Astrocyte (in vitro differentiated cells and primary cell): ENCODE measurements around the gene LYRM4. TPM values are rescaled to one million over a fixed set of nuclear protein-coding genes. Genes with fewer than 3 reads are reported as not detected.
A peak's percentile ranks its signal among the peaks of the same experiment; 100 is the strongest.

ENCODE experiments used
- DNase-seq: peaks from one replicate; pipeline ENCODE4 v3.0.0-alpha.2; 2010; ENCODE audit warnings: low read depth
- FAIRE-seq: peaks from 2 replicates; lab custom pipeline; 2011; peaks lifted over from hg19 to GRCh38; lab: Jason Lieb, UNC
- H2AFZ ChIP-seq: 2 replicates; pipeline ENCODE4 v1.6.0; 2012; ENCODE audit warnings: low read depth, low read length, inconsistent platforms
- H3K27ac ChIP-seq: 2 replicates; pipeline ENCODE4 v1.5.1; 2011; ENCODE audit warnings: low read depth, low read length, inconsistent platforms
- H3K27me3 ChIP-seq: 2 replicates; pipeline ENCODE4 v1.6.0; 2011; ENCODE audit warnings: low read length, inconsistent platforms; ENCODE audit not compliant: insufficient read depth
- H3K36me3 ChIP-seq: 2 replicates; pipeline ENCODE4 v1.5.1; 2011; ENCODE audit warnings: low read length, inconsistent platforms; ENCODE audit not compliant: insufficient read depth
- H3K4me1 ChIP-seq: 2 replicates; pipeline ENCODE4 v1.5.1; 2011; ENCODE audit warnings: low read length, inconsistent platforms; ENCODE audit not compliant: insufficient read depth
- H3K4me2 ChIP-seq: 2 replicates; pipeline ENCODE4 v1.6.0; 2012; ENCODE audit warnings: low read length, inconsistent platforms
- H3K4me3 ChIP-seq: 2 replicates; pipeline ENCODE4 v1.5.1; 2011; ENCODE audit warnings: low read depth, mild to moderate bottlenecking, low read length, inconsistent platforms; ENCODE audit not compliant: insufficient read depth
- H3K79me2 ChIP-seq: 2 replicates; pipeline ENCODE4 v1.6.0; 2012; ENCODE audit warnings: mild to moderate bottlenecking, low read length, inconsistent platforms; ENCODE audit not compliant: insufficient read depth
- H3K9ac ChIP-seq: 2 replicates; pipeline ENCODE4 v1.6.0; 2012; ENCODE audit warnings: mild to moderate bottlenecking, low read length, inconsistent platforms
- H3K9me3 ChIP-seq: 2 replicates; pipeline ENCODE4 v1.5.1; 2012; ENCODE audit warnings: low read depth, mild to moderate bottlenecking, low read length, inconsistent platforms; ENCODE audit not compliant: insufficient read depth
- H4K20me1 ChIP-seq: 2 replicates; pipeline ENCODE4 v1.6.0; 2012; ENCODE audit warnings: low read length, inconsistent platforms; ENCODE audit not compliant: insufficient read depth
- H3K27ac Mint-ChIP-seq: one replicate; pipeline ENCODE4 v1.8.0; 2021; ENCODE audit warnings: mild to moderate bottlenecking, mixed read lengths; ENCODE audit not compliant: unreplicated experiment
- H3K27me3 Mint-ChIP-seq: one replicate; pipeline ENCODE4 v1.8.0; 2021; ENCODE audit warnings: low read depth, mixed read lengths; ENCODE audit not compliant: unreplicated experiment
- H3K36me3 Mint-ChIP-seq: one replicate; pipeline ENCODE4 v1.8.0; 2021; ENCODE audit warnings: low read depth, mixed read lengths; ENCODE audit not compliant: unreplicated experiment
- H3K4me1 Mint-ChIP-seq: one replicate; pipeline ENCODE4 v1.8.0; 2021; ENCODE audit warnings: low read depth, mixed read lengths; ENCODE audit not compliant: unreplicated experiment
- H3K4me3 Mint-ChIP-seq: one replicate; pipeline ENCODE4 v1.8.0; 2021; ENCODE audit warnings: mild to moderate bottlenecking, moderate library complexity, mixed read lengths; ENCODE audit not compliant: unreplicated experiment
- H3K9me3 Mint-ChIP-seq: one replicate; pipeline ENCODE4 v1.8.0; 2021; ENCODE audit warnings: mild to moderate bottlenecking, mixed read lengths; ENCODE audit not compliant: unreplicated experiment
- CTCF ChIP-seq: IDR thresholded peaks from 2 replicates; pipeline ENCODE4 v1.5.1; 2011; ENCODE audit warnings: low read depth, mild to moderate bottlenecking, inconsistent platforms, low read length, moderate library complexity; ENCODE audit not compliant: insufficient read depth
- EZH2 ChIP-seq: IDR thresholded peaks from 2 replicates; pipeline ENCODE4 v1.6.1; 2012; ENCODE audit warnings: mild to moderate bottlenecking, low read length, inconsistent platforms; ENCODE audit not compliant: insufficient read depth
- total RNA-seq: library from RNA; stranded (reverse); gene quantifications from 2 replicates; pipeline ENCODE4 v1.2.1, GENCODE V29; 2021

The LYRM4 gene
- total RNA-seq, 1 donor from 2014 or later: 39.1 TPM

GRCh38 chr6:5132731-5133130 is 128.0 kb downstream of the LYRM4 start:
- Mint-ChIP-seq H3K27me3 (no peaks in the 10 kb centered on the region), H3K36me3 (peaks cover 6% of the 10 kb centered on the region), H3K27ac (peak overlapping the region; percentile 70), H3K9me3 (no peaks in the 10 kb centered on the region), H3K4me3 (no peak overlapping the region), H3K4me1 (peaks cover 7% of the 10 kb centered on the region)
- FAIRE-seq: peak; percentile 82
- no peaks in the 10 kb centered on the region for H3K79me2 ChIP-seq
- H3K9ac ChIP-seq: peak overlapping the region; percentile 24
- peak overlapping the region; percentile 5 for H3K27ac ChIP-seq
- H3K4me3 ChIP-seq: no peak overlapping the region
- peak; percentile 76 for DNase-seq
- H2AFZ ChIP-seq: peak overlapping the region; percentile 6
- H3K4me2 ChIP-seq: peak overlapping the region; percentile 35
- no peaks in the 10 kb centered on the region for H4K20me1 ChIP-seq
- H3K4me1 ChIP-seq: peaks cover 3% of the 10 kb centered on the region
- no peaks in the 10 kb centered on the region for H3K36me3 ChIP-seq
- TF ChIP-seq EZH2 (no peak), CTCF (no peak)
- no peaks in the 10 kb centered on the region for H3K27me3 ChIP-seq
- no peaks in the 10 kb centered on the region for H3K9me3 ChIP-seq

GRCh38 chr6:5130135-5130866 is 130.4 kb downstream of the LYRM4 start:
- H3K27me3 Mint-ChIP-seq: no peaks in the 10 kb centered on the region
- no peak overlapping the region for H3K27ac Mint-ChIP-seq
- Histone ChIP-seq H3K4me1 (peaks cover 15% of the 10 kb centered on the region), H3K9me3 (no peaks in the 10 kb centered on the region), H3K9ac (no peak overlapping the region), H3K4me3 (no peak overlapping the region), H2AFZ (no peak overlapping the region), H3K27me3 (no peaks in the 10 kb centered on the region), H3K36me3 (no peaks in the 10 kb centered on the region), H3K27ac (no peak overlapping the region), H3K79me2 (no peaks in the 10 kb centered on the region), H4K20me1 (peaks cover 9% of the 10 kb centered on the region), H3K4me2 (no peak overlapping the region)
- no peaks in the 10 kb centered on the region for H3K9me3 Mint-ChIP-seq
- DNase-seq (no peak), FAIRE-seq (no peak)
- peaks cover 21% of the 10 kb centered on the region for H3K4me1 Mint-ChIP-seq
- H3K36me3 Mint-ChIP-seq: no peaks in the 10 kb centered on the region
- TF ChIP-seq CTCF (no peak), EZH2 (no peak)
- H3K4me3 Mint-ChIP-seq: no peak overlapping the region

GRCh38 chr6:5128351-5128750 is 132.4 kb downstream of the LYRM4 start:
- H3K4me3 ChIP-seq: no peak overlapping the region
- no peak for DNase-seq
- Mint-ChIP-seq H3K9me3 (no peaks in the 10 kb centered on the region), H3K4me3 (no peak overlapping the region), H3K4me1 (peaks cover 27% of the 10 kb centered on the region), H3K27ac (no peak overlapping the region), H3K36me3 (no peaks in the 10 kb centered on the region), H3K27me3 (no peaks in the 10 kb centered on the region)
- H3K79me2 ChIP-seq: no peaks in the 10 kb centered on the region
- peaks cover 23% of the 10 kb centered on the region for H3K4me1 ChIP-seq
- H3K27me3 ChIP-seq: no peaks in the 10 kb centered on the region
- H3K9ac ChIP-seq: no peak overlapping the region
- no peaks in the 10 kb centered on the region for H3K36me3 ChIP-seq
- H2AFZ ChIP-seq: no peak overlapping the region
- FAIRE-seq: no peak
- no peak overlapping the region for H3K27ac ChIP-seq
- peaks cover 21% of the 10 kb centered on the region for H4K20me1 ChIP-seq
- no peak overlapping the region for H3K4me2 ChIP-seq
- H3K9me3 ChIP-seq: no peaks in the 10 kb centered on the region
- no peak for TF ChIP-seq CTCF
- TF ChIP-seq EZH2: no peak
